ENCODE data around the gene PKNOX2. TPM values are rescaled to one million over a fixed set of nuclear protein-coding genes. Genes with fewer than 3 reads are reported as not detected.

The PKNOX2 gene
- total RNA-seq, 3 donors from 2014 or later (not counting 1 experiment from before 2014, with no cell fraction given): not detected

GRCh38 chr11:125330462-125331325, 166.1 kb downstream of the PKNOX2 start:
- DNase-seq: no peak
- no peak overlapping the region for H3K4me3 Mint-ChIP-seq
- H3K4me1 Mint-ChIP-seq: no peaks in the 10 kb centered on the region
- no peaks in the 10 kb centered on the region for H3K36me3 Mint-ChIP-seq
- no peaks in the 10 kb centered on the region for H3K9me3 ChIP-seq (ENCODE audit: control insufficient read depth, insufficient read depth, low read length)
- H3K4me1 ChIP-seq (ENCODE audit: control insufficient read depth, insufficient read depth, low read length): no peaks in the 10 kb centered on the region
- no peaks in the 10 kb centered on the region for H3K36me3 ChIP-seq (ENCODE audit: control insufficient read depth, insufficient read depth, low read length)
- H3K9me3 Mint-ChIP-seq: no peaks in the 10 kb centered on the region
- no peak for ATAC-seq
- H3K4me3 ChIP-seq (ENCODE audit: low read length): no peak overlapping the region
- H3K27me3 ChIP-seq (ENCODE audit: control insufficient read depth, insufficient read depth, low read length): no peaks in the 10 kb centered on the region
- intact Hi-C loops (cut with micrococcal nuclease): no loop called here
- no peak for TF ChIP-seq CTCF (IDR thresholded peaks at IDR 0.05)
- H3K27ac Mint-ChIP-seq: no peak overlapping the region
- H3K27me3 Mint-ChIP-seq (ENCODE audit: low read depth in 2 of 2): peaks cover 18 to 28% of the 10 kb centered on the region in 2 donors
- WGBS (ENCODE audit: insufficient coverage): 84% methylated on average over 10 of the region's 10 CpGs
- H3K27ac ChIP-seq (ENCODE audit: low read length): no peak overlapping the region

- no peak for TF ChIP-seq CTCF (IDR thresholded peaks at IDR 0.05)
- H3K4me3 Mint-ChIP-seq: no peak overlapping the region
- 74% methylated on average over 9 of the region's 9 CpGs for WGBS (ENCODE audit: insufficient coverage)
These were observed 166.9 kb downstream of the PKNOX2 start for GRCh38 chr11:125331357-125332035.

GRCh38 chr11:125332821-125333220, 168.3 kb downstream of the PKNOX2 start:
- Histone ChIP-seq H3K4me3 (ENCODE audit: low read length) (no peak overlapping the region), H3K36me3 (ENCODE audit: control insufficient read depth, insufficient read depth, low read length) (no peaks in the 10 kb centered on the region), H3K4me1 (ENCODE audit: control insufficient read depth, insufficient read depth, low read length) (no peaks in the 10 kb centered on the region), H3K27ac (ENCODE audit: low read length) (no peak overlapping the region), H3K27me3 (ENCODE audit: control insufficient read depth, insufficient read depth, low read length) (no peaks in the 10 kb centered on the region), H3K9me3 (ENCODE audit: control insufficient read depth, insufficient read depth, low read length) (no peaks in the 10 kb centered on the region)
- intact Hi-C loops (cut with micrococcal nuclease): no loop called here
- Mint-ChIP-seq H3K9me3 (no peaks in the 10 kb centered on the region), H3K4me3 (no peak overlapping the region), H3K27ac (no peak overlapping the region), H3K36me3 (no peaks in the 10 kb centered on the region), H3K4me1 (no peaks in the 10 kb centered on the region), H3K27me3 (ENCODE audit: low read depth in 2 of 2) (peaks cover 14 to 17% of the 10 kb centered on the region in 2 donors)
- ATAC-seq (no peak), DNase-seq (no peak)
- no peak for TF ChIP-seq CTCF (IDR thresholded peaks at IDR 0.05)
- 85% methylated on average over 8 of the region's 8 CpGs for WGBS (ENCODE audit: insufficient coverage)

More at GRCh38 chr11:125331357-125332035, 166.9 kb downstream of the PKNOX2 start:
- DNase-seq (no peak), ATAC-seq (no peak)
- Histone ChIP-seq H3K36me3 (ENCODE audit: control insufficient read depth, insufficient read depth, low read length) (no peaks in the 10 kb centered on the region), H3K9me3 (ENCODE audit: control insufficient read depth, insufficient read depth, low read length) (no peaks in the 10 kb centered on the region), H3K27me3 (ENCODE audit: control insufficient read depth, insufficient read depth, low read length) (no peaks in the 10 kb centered on the region), H3K4me3 (ENCODE audit: low read length) (no peak overlapping the region), H3K27ac (ENCODE audit: low read length) (no peak overlapping the region), H3K4me1 (ENCODE audit: control insufficient read depth, insufficient read depth, low read length) (no peaks in the 10 kb centered on the region)
- Mint-ChIP-seq H3K27ac (no peak overlapping the region), H3K36me3 (no peaks in the 10 kb centered on the region), H3K9me3 (no peaks in the 10 kb centered on the region), H3K27me3 (ENCODE audit: low read depth in 2 of 2) (peaks cover 13 to 19% of the 10 kb centered on the region in 2 donors), H3K4me1 (no peaks in the 10 kb centered on the region)
- intact Hi-C loops (cut with micrococcal nuclease): no loop called here

All from natural killer cell (primary cell).